Uterus (tissue), 2 donors: ENCODE measurements around the gene DENND6A.

Experiments used
- POLR2A ChIP-seq, 2 donors: fragments of 450-650 bp; IDR thresholded peaks; one replicate each; pipeline ENCODE4 v1.6.1; 2016; ENCODE audit warnings: antibody characterized with exemption in 2 of 2, mild to moderate bottlenecking in 1 of 2, moderate library complexity in 1 of 2
- TF ChIP-seq, protein P1 (sequence below), 4 experiments: fragments of 200-600 bp in 2 of 4; fragments of 450-650 bp in 2 of 4; sonication (generic) in 2 of 4; IDR thresholded peaks; one replicate each; pipeline ENCODE4 v1.5.1; 2016 to 2019; ENCODE audit warnings: antibody characterized with exemption in 4 of 4, mild to moderate bottlenecking in 2 of 4, moderate library complexity in 1 of 4

DNA sequence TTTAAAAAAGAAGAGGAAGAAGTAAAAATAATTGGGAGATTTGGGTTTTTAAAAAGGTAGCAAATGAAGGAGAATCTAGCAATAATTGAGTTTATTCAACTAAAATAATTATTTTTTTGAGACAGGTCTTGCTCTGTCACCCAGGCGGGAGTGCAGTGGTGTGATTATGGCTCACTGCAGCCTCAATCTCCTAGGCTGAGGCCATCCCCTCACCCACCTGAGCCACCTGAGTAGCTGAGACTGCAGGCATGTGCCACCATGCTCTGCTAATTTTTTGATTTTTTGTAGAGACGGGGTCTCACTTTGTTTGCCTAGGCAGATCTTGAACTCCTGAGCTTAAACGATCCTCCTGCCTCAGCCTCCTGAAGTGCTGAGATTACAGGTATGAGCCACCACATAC lies 68.1 kb downstream of the DENND6A start:
- TF ChIP-seq, protein P1, sequence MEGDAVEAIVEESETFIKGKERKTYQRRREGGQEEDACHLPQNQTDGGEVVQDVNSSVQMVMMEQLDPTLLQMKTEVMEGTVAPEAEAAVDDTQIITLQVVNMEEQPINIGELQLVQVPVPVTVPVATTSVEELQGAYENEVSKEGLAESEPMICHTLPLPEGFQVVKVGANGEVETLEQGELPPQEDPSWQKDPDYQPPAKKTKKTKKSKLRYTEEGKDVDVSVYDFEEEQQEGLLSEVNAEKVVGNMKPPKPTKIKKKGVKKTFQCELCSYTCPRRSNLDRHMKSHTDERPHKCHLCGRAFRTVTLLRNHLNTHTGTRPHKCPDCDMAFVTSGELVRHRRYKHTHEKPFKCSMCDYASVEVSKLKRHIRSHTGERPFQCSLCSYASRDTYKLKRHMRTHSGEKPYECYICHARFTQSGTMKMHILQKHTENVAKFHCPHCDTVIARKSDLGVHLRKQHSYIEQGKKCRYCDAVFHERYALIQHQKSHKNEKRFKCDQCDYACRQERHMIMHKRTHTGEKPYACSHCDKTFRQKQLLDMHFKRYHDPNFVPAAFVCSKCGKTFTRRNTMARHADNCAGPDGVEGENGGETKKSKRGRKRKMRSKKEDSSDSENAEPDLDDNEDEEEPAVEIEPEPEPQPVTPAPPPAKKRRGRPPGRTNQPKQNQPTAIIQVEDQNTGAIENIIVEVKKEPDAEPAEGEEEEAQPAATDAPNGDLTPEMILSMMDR (IDR thresholded peaks at IDR 0.05) = no peak
- TF ChIP-seq POLR2A (IDR thresholded peaks at IDR 0.05) = no peak
